IMR-90 (cell line): ENCODE measurements around the gene PASD1. TPM values are rescaled to one million over a fixed set of nuclear protein-coding genes. Genes with fewer than 3 reads are reported as not detected.

Experiments
- ATAC-seq: fragments of 200-7000 bp; cut with Tn5 transposase; 2 replicates; pipeline ENCODE4 v1.9.1; 2020; ENCODE audit warnings: low read depth, mild to moderate bottlenecking, moderate library complexity
- BruUV-seq: library from RNA; stranded (reverse); fragments of 400-500 nt; replicated peaks from 2 replicates; lab custom pipeline; 2021; lab: Mats Ljungman, UMichigan
- CTCF ChIA-PET: fragments of 300-600 bp; formaldehyde crosslinking; extraction: SDS; loops from one replicate; lab custom pipeline; 2021; ENCODE audit warnings: antibody characterized with exemption; lab: Yijun Ruan, JAX
- POLR2A ChIA-PET: fragments of 300-600 bp; sonication (Branson Sonifier 250); formaldehyde crosslinking; loops from one replicate; lab custom pipeline; 2022; ENCODE audit warnings: antibody characterized with exemption; ENCODE audit not compliant: unreplicated experiment; lab: Charles Lee
- DNase-seq: peaks from one replicate; pipeline ENCODE4 v3.0.0; 2013
- H2AFZ ChIP-seq: replicated peaks from 2 replicates; pipeline ENCODE3; 2013; ENCODE audit warnings: low read length, mild to moderate bottlenecking; ENCODE audit not compliant: poor library complexity
- H2AK5ac ChIP-seq: 2 replicates; pipeline ENCODE4 v1.6.1; 2013; ENCODE audit warnings: low read depth, low read length, inconsistent platforms
- H2AK9ac ChIP-seq: replicated peaks from 2 replicates; pipeline ENCODE3; 2013; ENCODE audit warnings: mild to moderate bottlenecking, low read depth, low read length, moderate library complexity; ENCODE audit not compliant: poor library complexity
- H2BK120ac ChIP-seq: 2 replicates; pipeline ENCODE4 v1.6.1; 2013; ENCODE audit warnings: low read depth, low read length, inconsistent platforms
- H2BK15ac ChIP-seq: 3 replicates; pipeline ENCODE4 v1.6.1; 2013; ENCODE audit warnings: low read depth, low read length, inconsistent platforms
- H2BK20ac ChIP-seq: 2 replicates; pipeline ENCODE4 v1.6.1; 2013; ENCODE audit warnings: low read depth, mild to moderate bottlenecking, inconsistent platforms, low read length, moderate library complexity
- H2BK5ac ChIP-seq: 2 replicates; pipeline ENCODE4 v1.6.1; 2013; ENCODE audit warnings: mild to moderate bottlenecking, low read depth, low read length, inconsistent platforms; ENCODE audit not compliant: poor library complexity, severe bottlenecking
- H3K14ac ChIP-seq: replicated peaks from 2 replicates; pipeline ENCODE4 v1.6.1; 2013; ENCODE audit warnings: low read depth, low read length, inconsistent platforms
- H3K18ac ChIP-seq: 2 replicates; pipeline ENCODE4 v1.6.1; 2013; ENCODE audit warnings: low read depth, low read length, control low read depth
- H3K23ac ChIP-seq: 2 replicates; pipeline ENCODE4 v1.6.1; 2013; ENCODE audit warnings: low read depth, low read length, inconsistent platforms
- H3K27ac ChIP-seq: 2 replicates; pipeline ENCODE4 v1.5.1; 2013; ENCODE audit warnings: mild to moderate bottlenecking, control low read depth, low read length; ENCODE audit not compliant: insufficient read depth
- H3K27me3 ChIP-seq: 2 replicates; pipeline ENCODE4 v1.6.1; 2013; ENCODE audit warnings: low read length; ENCODE audit not compliant: control insufficient read depth, insufficient read depth
- H3K36me3 ChIP-seq: 2 replicates; pipeline ENCODE4 v1.6.1; 2013; ENCODE audit warnings: low read length, mixed read lengths; ENCODE audit not compliant: control insufficient read depth, insufficient read depth
- H3K4ac ChIP-seq: 2 replicates; pipeline ENCODE4 v1.6.1; 2013; ENCODE audit warnings: low read depth, low read length, inconsistent platforms
- H3K4me1 ChIP-seq: 2 replicates; pipeline ENCODE4 v1.6.1; 2013; ENCODE audit warnings: low read length, mixed read lengths; ENCODE audit not compliant: control insufficient read depth, insufficient read depth
- H3K4me2 ChIP-seq: 2 replicates; pipeline ENCODE4 v1.6.1; 2013; ENCODE audit warnings: low read depth, mild to moderate bottlenecking, control low read depth, low read length, moderate library complexity
- H3K4me3 ChIP-seq: 2 replicates; pipeline ENCODE4 v1.5.1; 2013; ENCODE audit warnings: low read depth, mild to moderate bottlenecking, control low read depth, low read length, moderate library complexity; ENCODE audit not compliant: insufficient read depth
- H3K56ac ChIP-seq: 2 replicates; pipeline ENCODE4 v1.6.1; 2013; ENCODE audit warnings: low read length, inconsistent platforms; ENCODE audit not compliant: insufficient read depth; ENCODE audit errors: extremely low read depth
- H3K79me1 ChIP-seq, 2 experiments: 2 replicates each; pipeline ENCODE4 v1.6.1; 2013; ENCODE audit warnings: low read length in 2 of 2, inconsistent platforms in 1 of 2, low read depth in 1 of 2
- H3K9ac ChIP-seq: 2 replicates; pipeline ENCODE4 v1.6.1; 2013; ENCODE audit warnings: low read depth, low read length, control low read depth
- H3K9me1 ChIP-seq: 2 replicates; pipeline ENCODE4 v1.6.1; 2013; ENCODE audit warnings: low read length, inconsistent platforms; ENCODE audit not compliant: insufficient read depth
- H3K9me3 ChIP-seq: 2 replicates; pipeline ENCODE4 v1.6.1; 2013; ENCODE audit warnings: low read length; ENCODE audit not compliant: control insufficient read depth, insufficient read depth
- H4K20me1 ChIP-seq: 2 replicates; pipeline ENCODE4 v1.6.1; 2013; ENCODE audit warnings: low read length, inconsistent platforms; ENCODE audit not compliant: insufficient read depth
- H4K5ac ChIP-seq: 2 replicates; pipeline ENCODE4 v1.6.1; 2013; ENCODE audit warnings: mild to moderate bottlenecking, low read depth, low read length, control low read depth
- H4K8ac ChIP-seq, 2 experiments: 2 replicates each; pipeline ENCODE4 v1.6.1; 2013; ENCODE audit warnings: low read depth in 2 of 2, low read length in 2 of 2, control low read depth in 1 of 2, inconsistent platforms in 1 of 2
- H4K91ac ChIP-seq: 2 replicates; pipeline ENCODE4 v1.6.1; 2013; ENCODE audit warnings: low read depth, low read length, inconsistent platforms; ENCODE audit not compliant: insufficient read depth
- NFE2L2 ChIP-seq: fragments of 150-350 bp; IDR thresholded peaks from 2 replicates; pipeline ENCODE4 v1.6.1; 2016; ENCODE audit warnings: low read depth, mild to moderate bottlenecking, low read length
- WGBS, 2 experiments: methylation state at CpG; one replicate each; pipeline versions ENCODE4 v1.1.5 to v1.1.7; 2013; ENCODE audit warnings: missing lambda C conversion rate in 2 of 2; ENCODE audit not compliant: insufficient read length in 1 of 2; ENCODE audit errors: extremely low coverage in 2 of 2; 5-methylcytosine and 5-hydroxymethylcytosine counted together
- dilution Hi-C: fragments of 300-500 bp; cut with HindIII; formaldehyde crosslinking; loops from one replicate; pipeline ENCODE4 v1.14.3; 2018; ENCODE audit warnings: low sequenced_read_pairs; ENCODE audit not compliant: unreplicated experiment
- in situ Hi-C: fragments of 300-500 bp; cut with MboI; formaldehyde crosslinking; loops from 3 replicates; pipeline ENCODE4 v1.14.3; 2019; ENCODE audit warnings: low sequenced_read_pairs, inconsistent platforms, mixed read lengths
- intact Hi-C: fragments of 100-400 bp; cut with micrococcal nuclease; formaldehyde crosslinking; loops from 2 replicates; pipeline ENCODE4 v1.10.0; 2022
- polyA plus RNA-seq, 3 experiments: library from polyadenylated mRNA; depleted of rRNA; stranded (reverse); fragments of >200 nt; gene quantifications; 2 replicates each; pipeline ENCODE4 v1.2.3, GENCODE V29; 2012; ENCODE audit warnings: low replicate concordance in 1 of 3
- total RNA-seq: library from RNA; depleted of rRNA; stranded (reverse); fragments of >200 nt; gene quantifications from 2 replicates; pipeline ENCODE4 v1.2.3, GENCODE V29; 2012

Gene PASD1
- total and polyA plus RNA-seq, 2 of the 4 experiments (the other 2 are of a cell fraction) = not detected

GRCh38 chrX:151631822-151632221, 68.3 kb downstream of the PASD1 start:
- H3K9me3 ChIP-seq = no peaks in the 10 kb centered on the region
- DNase-seq = no peak
- BruUV-seq = no TSS peak
- no peaks in the 10 kb centered on the region for H3K79me1 ChIP-seq
- no peak overlapping the region for H4K8ac ChIP-seq
- no peak overlapping the region for H2BK20ac ChIP-seq
- no peak overlapping the region for H2AK5ac ChIP-seq
- 0% methylated on average over 1 of the region's 2 CpGs; no CpG with 5 or more reads in 1 of the 2 experiments for WGBS, 2 experiments
- H4K91ac ChIP-seq = no peak overlapping the region
- no peak for TF ChIP-seq NFE2L2
- H3K4me1 ChIP-seq = no peaks in the 10 kb centered on the region
- no peaks in the 10 kb centered on the region for H3K36me3 ChIP-seq
- H3K4ac ChIP-seq = no peak overlapping the region
- no peak overlapping the region for H2BK120ac ChIP-seq
- POLR2A ChIA-PET = no interaction called here
- in situ Hi-C loops = no loop called here
- ATAC-seq = no peak
- H3K18ac ChIP-seq = no peak overlapping the region
- H2BK5ac ChIP-seq = no peak overlapping the region
- H3K23ac ChIP-seq = no peak overlapping the region
- no peak overlapping the region for H2AFZ ChIP-seq
- CTCF ChIA-PET = no interaction called here
- H3K4me3 ChIP-seq = no peak overlapping the region
- H3K9ac ChIP-seq = no peak overlapping the region
- H3K27ac ChIP-seq = no peak overlapping the region
- no peak overlapping the region for H3K4me2 ChIP-seq
- no peak overlapping the region for H3K14ac ChIP-seq
- intact Hi-C loops = no loop called here
- H3K56ac ChIP-seq = no peak overlapping the region
- H2AK9ac ChIP-seq = no peak overlapping the region
- no peaks in the 10 kb centered on the region for H3K27me3 ChIP-seq
- dilution Hi-C loops = no loop called here
- H2BK15ac ChIP-seq = no peak overlapping the region
- no peaks in the 10 kb centered on the region for H4K20me1 ChIP-seq
- no peak overlapping the region for H4K5ac ChIP-seq
- H3K9me1 ChIP-seq = no peaks in the 10 kb centered on the region
